Suprapubic skin (tissue), 4 donors: Measurements from ENCODE around the gene ZSWIM9. TPM values are rescaled to one million over a fixed set of nuclear protein-coding genes. Genes with fewer than 3 reads are reported as not detected.

Experiments used
- DNase-seq, 2 donors: peaks; one replicate each; pipeline ENCODE4 v3.0.0-alpha.2; 2019; ENCODE audit warnings: low spot score in 2 of 2
- H3K27ac ChIP-seq: fragments of 200-600 bp; sonication (generic); one replicate; pipeline ENCODE4 v1.5.1; 2019
- H3K27me3 ChIP-seq: fragments of 200-600 bp; sonication (generic); one replicate; pipeline ENCODE4 v1.5.1; 2019
- H3K36me3 ChIP-seq: fragments of 200-600 bp; sonication (generic); one replicate; pipeline ENCODE4 v1.5.1; 2019
- H3K4me1 ChIP-seq: fragments of 200-600 bp; sonication (generic); one replicate; pipeline ENCODE4 v1.5.1; 2019
- H3K4me3 ChIP-seq: fragments of 200-600 bp; sonication (generic); one replicate; pipeline ENCODE4 v1.5.1; 2019; ENCODE audit warnings: mild to moderate bottlenecking
- H3K9me3 ChIP-seq: fragments of 200-600 bp; sonication (generic); one replicate; pipeline ENCODE4 v1.5.1; 2019
- EP300 ChIP-seq: sonication (generic); formaldehyde crosslinking; IDR thresholded peaks from one replicate; pipeline ENCODE4 v1.6.1; 2017; ENCODE audit warnings: antibody characterized with exemption
- POLR2A ChIP-seq, 2 donors: fragments of 450-650 bp; IDR thresholded peaks; one replicate each; pipeline ENCODE4 v1.6.1; 2017; ENCODE audit warnings: antibody characterized with exemption in 2 of 2, mild to moderate bottlenecking in 2 of 2, moderate library complexity in 2 of 2
- POLR2AphosphoS5 ChIP-seq, 3 donors: sonication (generic); formaldehyde crosslinking; IDR thresholded peaks; one replicate each; pipeline ENCODE4 v1.6.1; 2017; ENCODE audit warnings: antibody characterized with exemption in 3 of 3
- WGBS: methylation state at CpG from one replicate; pipeline ENCODE4 v1.1.5; 2018; 5-methylcytosine and 5-hydroxymethylcytosine counted together
- total RNA-seq, 4 donors: library from RNA; depleted of rRNA; stranded (reverse); fragments of >200 nt; gene quantifications; one replicate each; pipeline ENCODE4 v1.1.0, GENCODE V29; 2016
- TF ChIP-seq, protein P1 (sequence below), 2 donors: fragments of 200-600 bp in 1 of 2; fragments of 450-650 bp in 1 of 2; sonication (generic) in 1 of 2; IDR thresholded peaks; one replicate each; pipeline ENCODE4 v1.5.1; 2016 to 2019; ENCODE audit warnings: antibody characterized with exemption in 2 of 2, mild to moderate bottlenecking in 1 of 2, moderate library complexity in 1 of 2

The ZSWIM9 gene
- total RNA-seq, 4 donors from 2014 or later, result 2.2 to 5.0 (median 4.0) TPM

DNA sequence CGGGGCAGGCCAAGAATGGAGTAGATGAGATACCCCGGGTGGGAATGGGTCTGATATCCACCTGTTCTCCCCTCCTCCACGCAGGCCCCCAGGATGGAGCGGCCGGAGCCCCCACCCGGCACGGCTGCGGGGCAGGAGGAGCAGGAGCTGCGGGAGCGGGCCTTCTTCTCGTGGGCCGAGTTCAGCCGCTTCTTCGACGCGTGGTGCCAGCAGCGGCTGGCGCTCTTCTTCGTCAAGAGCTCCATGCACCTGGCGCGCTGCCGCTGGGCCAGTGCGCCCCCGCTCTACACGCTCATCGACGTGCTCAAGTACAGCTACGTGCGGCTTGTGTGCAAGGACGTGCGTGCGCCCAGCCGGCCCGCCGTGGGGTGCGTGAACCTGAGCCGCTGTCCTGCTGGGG, 1.2 kb downstream of the ZSWIM9 start:
- Histone ChIP-seq H3K4me1 (peaks cover 19% of the 10 kb centered on the region), H3K27me3 (no peaks in the 10 kb centered on the region), H3K9me3 (no peaks in the 10 kb centered on the region), H3K4me3 (no peak overlapping the region), H3K27ac (no peak overlapping the region), H3K36me3 (peaks cover 22% of the 10 kb centered on the region)
- no peak for DNase-seq
- WGBS, result 90% methylated on average over 26 of the region's 37 CpGs
- TF ChIP-seq EP300 (no peak), POLR2A (IDR thresholded peaks at IDR 0.05) (no peak), POLR2AphosphoS5 (IDR thresholded peaks at IDR 0.05) (no peak)
- TF ChIP-seq, protein P1, sequence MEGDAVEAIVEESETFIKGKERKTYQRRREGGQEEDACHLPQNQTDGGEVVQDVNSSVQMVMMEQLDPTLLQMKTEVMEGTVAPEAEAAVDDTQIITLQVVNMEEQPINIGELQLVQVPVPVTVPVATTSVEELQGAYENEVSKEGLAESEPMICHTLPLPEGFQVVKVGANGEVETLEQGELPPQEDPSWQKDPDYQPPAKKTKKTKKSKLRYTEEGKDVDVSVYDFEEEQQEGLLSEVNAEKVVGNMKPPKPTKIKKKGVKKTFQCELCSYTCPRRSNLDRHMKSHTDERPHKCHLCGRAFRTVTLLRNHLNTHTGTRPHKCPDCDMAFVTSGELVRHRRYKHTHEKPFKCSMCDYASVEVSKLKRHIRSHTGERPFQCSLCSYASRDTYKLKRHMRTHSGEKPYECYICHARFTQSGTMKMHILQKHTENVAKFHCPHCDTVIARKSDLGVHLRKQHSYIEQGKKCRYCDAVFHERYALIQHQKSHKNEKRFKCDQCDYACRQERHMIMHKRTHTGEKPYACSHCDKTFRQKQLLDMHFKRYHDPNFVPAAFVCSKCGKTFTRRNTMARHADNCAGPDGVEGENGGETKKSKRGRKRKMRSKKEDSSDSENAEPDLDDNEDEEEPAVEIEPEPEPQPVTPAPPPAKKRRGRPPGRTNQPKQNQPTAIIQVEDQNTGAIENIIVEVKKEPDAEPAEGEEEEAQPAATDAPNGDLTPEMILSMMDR (IDR thresholded peaks at IDR 0.05), result no peak

DNA sequence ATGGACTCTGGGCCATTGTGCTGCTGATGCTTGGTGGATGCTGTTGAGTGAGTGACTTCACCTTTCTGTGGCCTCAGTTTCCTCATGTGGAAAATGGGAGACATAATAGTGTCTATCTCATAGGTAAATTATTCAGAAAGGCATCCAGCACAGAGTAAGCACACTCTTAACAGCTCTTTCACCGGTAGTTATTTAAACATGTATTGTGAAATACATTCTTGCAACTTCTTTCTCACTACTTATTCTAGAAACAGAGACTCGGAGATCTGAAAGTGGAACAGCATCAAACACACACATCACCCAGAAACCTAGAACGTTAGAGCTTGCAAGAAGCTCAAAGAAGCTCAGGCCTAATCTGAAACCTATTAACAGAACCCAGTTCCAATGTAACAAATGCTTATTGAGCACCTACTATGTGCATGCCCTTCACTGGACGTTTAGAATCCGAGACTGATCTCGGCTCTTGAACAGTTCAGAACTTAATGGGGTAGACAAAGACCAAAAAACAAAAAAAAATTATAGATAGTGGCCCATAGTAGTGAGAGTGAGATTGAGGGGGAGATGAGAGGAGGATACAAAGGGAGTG, 4.1 kb downstream of the ZSWIM9 start:
- no peak for TF ChIP-seq POLR2A (IDR thresholded peaks at IDR 0.05)
- no peak for TF ChIP-seq EP300
- TF ChIP-seq POLR2AphosphoS5 (IDR thresholded peaks at IDR 0.05), result no peak
- TF ChIP-seq, protein P1 (IDR thresholded peaks at IDR 0.05), result no peak
- 65% methylated on average over 6 of the region's 6 CpGs for WGBS
- no peak for DNase-seq
- H3K4me3 ChIP-seq, result no peak overlapping the region
- H3K9me3 ChIP-seq, result no peaks in the 10 kb centered on the region
- H3K4me1 ChIP-seq, result peaks cover 13% of the 10 kb centered on the region
- H3K27me3 ChIP-seq, result no peaks in the 10 kb centered on the region
- H3K27ac ChIP-seq, result no peak overlapping the region
- peaks cover 22% of the 10 kb centered on the region for H3K36me3 ChIP-seq

DNA sequence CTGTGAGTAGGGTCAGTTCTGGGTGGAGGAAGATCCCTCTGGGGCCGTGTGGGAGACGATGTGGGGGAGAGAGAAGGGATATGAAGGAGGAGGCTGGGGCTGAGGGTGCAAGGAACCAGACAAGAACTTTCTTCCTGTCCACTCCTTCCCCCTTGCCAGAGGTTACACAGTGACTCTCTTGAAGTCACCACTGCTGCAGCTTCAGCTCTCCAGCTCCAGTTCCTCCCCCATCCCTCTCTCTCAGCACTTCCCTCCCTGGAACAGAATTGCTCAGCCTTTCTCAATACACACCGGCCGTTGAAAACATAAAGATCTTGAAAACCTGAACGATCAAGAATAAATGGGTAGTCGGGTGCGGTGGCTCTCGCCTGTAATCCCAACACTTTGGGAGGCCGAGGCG, 5.1 kb downstream of the ZSWIM9 start:
- H3K27me3 ChIP-seq, result no peaks in the 10 kb centered on the region
- H3K4me1 ChIP-seq, result peaks cover 12% of the 10 kb centered on the region
- TF ChIP-seq EP300 (no peak), POLR2A (IDR thresholded peaks at IDR 0.05) (no peak), POLR2AphosphoS5 (IDR thresholded peaks at IDR 0.05) (no peak)
- TF ChIP-seq, protein P1 (IDR thresholded peaks at IDR 0.05), result no peak
- no peaks in the 10 kb centered on the region for H3K9me3 ChIP-seq
- WGBS, result 91% methylated on average over 10 of the region's 10 CpGs
- peaks cover 27% of the 10 kb centered on the region for H3K36me3 ChIP-seq
- H3K4me3 ChIP-seq, result no peak overlapping the region
- DNase-seq, result no peak
- H3K27ac ChIP-seq, result no peak overlapping the region

DNA sequence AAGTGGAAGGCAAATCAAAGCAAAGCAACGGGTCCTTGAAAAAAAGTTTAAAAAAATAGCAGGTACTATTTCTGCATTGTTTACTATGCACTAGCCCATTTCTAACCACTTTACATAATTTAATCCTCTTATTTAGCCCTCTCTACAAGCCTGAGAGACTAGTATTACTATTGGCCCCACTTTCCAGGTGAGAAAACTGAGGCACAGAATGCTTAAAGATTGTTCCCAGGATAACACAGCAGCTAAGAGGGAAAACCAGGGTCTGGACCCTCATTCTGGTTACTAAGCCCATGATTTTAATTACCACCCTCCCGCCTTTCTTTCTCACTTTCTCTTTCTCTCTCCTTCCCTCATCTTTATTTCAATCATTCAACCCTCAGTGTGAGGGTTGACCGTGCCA, 5.7 kb downstream of the ZSWIM9 start:
- TF ChIP-seq, protein P1 (IDR thresholded peaks at IDR 0.05), result no peak
- no peak for TF ChIP-seq POLR2A (IDR thresholded peaks at IDR 0.05)
- TF ChIP-seq POLR2AphosphoS5 (IDR thresholded peaks at IDR 0.05), result no peak
- no peak for TF ChIP-seq EP300
- WGBS, result 77% methylated on average over 3 of the region's 3 CpGs
- DNase-seq, result no peak
- H3K4me1 ChIP-seq, result peaks cover 7% of the 10 kb centered on the region
- peaks cover 27% of the 10 kb centered on the region for H3K36me3 ChIP-seq
- H3K9me3 ChIP-seq, result no peaks in the 10 kb centered on the region
- no peaks in the 10 kb centered on the region for H3K27me3 ChIP-seq
- no peak overlapping the region for H3K27ac ChIP-seq
- H3K4me3 ChIP-seq, result no peak overlapping the region

DNA sequence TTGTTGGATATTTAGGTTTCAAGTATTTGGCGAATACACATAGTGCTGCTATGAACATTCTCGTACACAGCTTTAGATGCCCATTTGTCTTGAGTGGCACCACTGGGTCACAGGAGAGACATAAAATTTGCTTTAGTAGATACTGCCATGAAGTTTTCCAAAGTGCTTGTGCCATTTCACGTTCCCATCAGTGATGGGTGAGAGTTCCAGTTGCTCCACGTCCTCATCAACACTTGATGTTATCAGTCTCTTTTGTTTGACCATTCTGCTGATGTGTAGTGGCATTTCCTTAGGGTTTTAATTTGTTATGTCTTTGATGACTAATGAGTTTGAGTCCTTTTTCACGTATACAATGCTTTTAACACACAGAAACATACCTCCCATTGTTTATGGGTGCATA, 11.0 kb downstream of the ZSWIM9 start:
- Histone ChIP-seq H3K4me1 (no peaks in the 10 kb centered on the region), H3K36me3 (peaks cover 11% of the 10 kb centered on the region), H3K27me3 (no peaks in the 10 kb centered on the region), H3K4me3 (no peak overlapping the region), H3K27ac (no peak overlapping the region), H3K9me3 (no peaks in the 10 kb centered on the region)
- no peak for TF ChIP-seq EP300
- TF ChIP-seq, protein P1 (IDR thresholded peaks at IDR 0.05), result no peak
- TF ChIP-seq POLR2AphosphoS5 (IDR thresholded peaks at IDR 0.05), result no peak
- no peak for TF ChIP-seq POLR2A (IDR thresholded peaks at IDR 0.05)
- no peak for DNase-seq
- 95% methylated on average over 5 of the region's 5 CpGs for WGBS
